Vagina (tissue), 2 donors: Measurements from ENCODE around the gene ZNF385B.

ENCODE experiments used
- POLR2A ChIP-seq, 2 donors: fragments of 450-650 bp; IDR thresholded peaks; one replicate each; pipeline ENCODE4 v1.6.1; 2017; ENCODE audit warnings: antibody characterized with exemption in 2 of 2, mild to moderate bottlenecking in 2 of 2, moderate library complexity in 2 of 2
- POLR2AphosphoS5 ChIP-seq, 2 donors: sonication (generic); formaldehyde crosslinking; IDR thresholded peaks; one replicate each; pipeline ENCODE4 v1.9.0; 2017; ENCODE audit warnings: antibody characterized with exemption in 2 of 2, mild to moderate bottlenecking in 2 of 2, low read depth in 1 of 2; ENCODE audit not compliant: insufficient read depth in 1 of 2
- TF ChIP-seq, protein P1 (sequence below), 3 experiments: fragments of 450-650 bp in 2 of 3; fragments of 200-600 bp in 1 of 3; sonication (generic) in 1 of 3; IDR thresholded peaks; one replicate each; pipeline ENCODE4 v1.5.1; 2017 to 2019; ENCODE audit warnings: antibody characterized with exemption in 3 of 3, mild to moderate bottlenecking in 2 of 3, moderate library complexity in 2 of 3

DNA sequence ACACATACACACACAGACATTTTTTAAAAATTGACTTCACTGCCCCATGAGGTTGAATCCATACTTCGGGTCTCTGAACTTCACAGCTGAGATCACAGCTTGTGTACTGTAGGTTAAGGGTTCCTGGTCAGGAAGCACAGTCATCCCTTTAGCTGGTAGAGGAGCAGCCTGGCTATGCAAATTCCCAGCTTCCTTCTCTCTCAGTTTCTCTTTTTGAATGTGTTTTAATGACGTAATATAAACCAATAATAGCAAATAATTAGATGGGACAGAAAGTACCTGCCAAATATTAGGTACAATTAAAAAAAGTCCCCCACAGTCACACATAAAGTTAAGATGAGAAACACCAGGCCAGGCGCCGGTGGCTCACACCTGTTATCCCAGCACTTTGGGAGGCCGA is 178.7 kb downstream of the ZNF385B start:
- TF ChIP-seq, protein P1, sequence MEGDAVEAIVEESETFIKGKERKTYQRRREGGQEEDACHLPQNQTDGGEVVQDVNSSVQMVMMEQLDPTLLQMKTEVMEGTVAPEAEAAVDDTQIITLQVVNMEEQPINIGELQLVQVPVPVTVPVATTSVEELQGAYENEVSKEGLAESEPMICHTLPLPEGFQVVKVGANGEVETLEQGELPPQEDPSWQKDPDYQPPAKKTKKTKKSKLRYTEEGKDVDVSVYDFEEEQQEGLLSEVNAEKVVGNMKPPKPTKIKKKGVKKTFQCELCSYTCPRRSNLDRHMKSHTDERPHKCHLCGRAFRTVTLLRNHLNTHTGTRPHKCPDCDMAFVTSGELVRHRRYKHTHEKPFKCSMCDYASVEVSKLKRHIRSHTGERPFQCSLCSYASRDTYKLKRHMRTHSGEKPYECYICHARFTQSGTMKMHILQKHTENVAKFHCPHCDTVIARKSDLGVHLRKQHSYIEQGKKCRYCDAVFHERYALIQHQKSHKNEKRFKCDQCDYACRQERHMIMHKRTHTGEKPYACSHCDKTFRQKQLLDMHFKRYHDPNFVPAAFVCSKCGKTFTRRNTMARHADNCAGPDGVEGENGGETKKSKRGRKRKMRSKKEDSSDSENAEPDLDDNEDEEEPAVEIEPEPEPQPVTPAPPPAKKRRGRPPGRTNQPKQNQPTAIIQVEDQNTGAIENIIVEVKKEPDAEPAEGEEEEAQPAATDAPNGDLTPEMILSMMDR (IDR thresholded peaks at IDR 0.05) = no peak
- TF ChIP-seq POLR2A (IDR thresholded peaks at IDR 0.05) (no peak), POLR2AphosphoS5 (IDR thresholded peaks at IDR 0.05; ENCODE audit: insufficient read depth in 1 of 2, low read depth in 1 of 2) (no peak)
